CD4-positive, alpha-beta T cell treated with Interleukin-15 for 1 hour (primary cell): ENCODE results near the gene PFKM.

Experiments used
- DNase-seq: peaks from one replicate; pipeline ENCODE4 v3.0.0-alpha.2; 2020

Gene PFKM

DNA sequence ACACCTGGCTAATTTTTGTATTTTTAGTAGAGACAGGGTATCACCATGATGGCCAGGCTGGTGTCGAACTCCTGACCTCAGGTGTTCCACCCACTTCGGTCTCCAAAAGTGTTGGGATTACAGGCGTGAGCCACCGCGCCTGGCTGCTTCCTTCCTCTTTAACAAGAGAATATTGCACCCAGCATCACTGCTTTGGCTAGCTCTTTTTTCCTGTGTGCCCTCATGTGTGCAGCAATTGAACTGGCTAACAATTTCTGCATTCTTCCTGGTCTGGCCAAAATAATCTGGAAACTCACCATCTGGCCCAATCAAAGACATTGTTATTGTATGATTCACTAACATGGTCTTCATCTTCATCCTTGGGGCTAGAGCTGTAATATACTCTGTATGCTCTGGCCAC, 40.9 kb downstream of the PFKM start:
- DNase-seq = no peak

DNA sequence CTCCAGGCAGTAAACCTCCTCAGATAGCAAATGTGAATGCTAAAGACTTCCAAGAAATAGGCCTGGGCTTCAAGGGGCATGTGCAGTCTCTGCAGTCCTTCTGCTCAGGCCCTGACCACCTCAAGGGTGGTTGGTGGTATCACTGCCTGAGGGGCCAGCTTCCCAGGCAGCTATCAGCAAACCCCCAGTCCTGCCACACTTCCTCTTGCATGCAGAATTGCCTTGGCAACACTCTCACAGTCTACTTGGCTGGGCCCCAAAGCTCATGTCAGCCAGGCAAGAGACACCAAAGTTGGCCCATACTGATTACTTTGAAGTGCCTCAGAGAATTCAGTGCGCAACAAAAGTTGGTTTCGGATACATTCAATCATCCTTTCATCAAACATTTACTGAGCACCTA, 41.6 kb downstream of the PFKM start:
- DNase-seq = no peak

DNA sequence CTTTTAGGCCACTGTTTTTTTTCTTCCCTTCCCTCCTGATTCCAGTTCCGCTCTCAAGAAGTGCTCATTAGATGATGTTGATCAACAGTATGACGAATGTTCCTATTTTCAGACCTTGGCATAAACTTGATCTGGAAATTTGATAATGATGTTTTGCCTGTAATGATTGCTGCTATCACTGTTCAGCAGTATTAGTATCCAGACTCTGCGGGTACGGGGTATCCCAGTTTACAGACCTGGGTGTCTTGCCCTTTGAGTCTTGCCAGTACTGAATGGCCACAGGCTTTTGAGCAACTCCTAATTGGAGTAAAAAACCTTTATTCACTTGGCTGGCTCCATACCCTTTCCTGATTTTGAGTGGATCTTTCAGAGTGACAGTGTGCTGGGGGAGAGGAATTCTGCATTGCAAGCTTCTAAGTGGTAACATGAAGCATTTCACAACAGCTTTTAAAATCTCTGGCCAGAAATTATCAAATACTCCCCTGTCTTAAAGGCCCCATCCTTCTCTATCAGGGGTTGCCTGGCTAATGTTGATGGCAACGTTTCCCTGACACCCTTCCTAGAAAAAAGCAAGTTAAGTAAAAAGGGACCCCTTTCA, 44.1 kb downstream of the PFKM start:
- DNase-seq = no peak

DNA sequence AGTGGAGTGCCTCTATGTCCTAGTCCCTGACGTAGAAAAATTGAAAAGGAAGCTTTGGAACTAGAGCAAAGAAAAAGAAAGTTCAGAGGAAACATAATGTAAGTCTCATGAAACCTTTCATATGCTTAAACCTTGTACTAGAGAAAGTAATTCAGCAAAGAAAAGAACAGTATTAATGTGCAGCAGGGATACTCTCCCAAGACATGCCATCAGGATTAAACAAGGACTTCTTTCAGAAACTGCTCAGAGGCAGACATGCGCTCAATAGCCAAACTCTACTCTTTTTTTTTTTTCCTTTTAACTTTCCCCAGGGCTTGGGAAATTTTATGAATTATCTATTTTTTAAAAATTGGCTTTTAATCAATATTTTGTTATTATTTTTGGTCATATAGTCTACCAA, 45.3 kb downstream of the PFKM start:
- no peak for DNase-seq

DNA sequence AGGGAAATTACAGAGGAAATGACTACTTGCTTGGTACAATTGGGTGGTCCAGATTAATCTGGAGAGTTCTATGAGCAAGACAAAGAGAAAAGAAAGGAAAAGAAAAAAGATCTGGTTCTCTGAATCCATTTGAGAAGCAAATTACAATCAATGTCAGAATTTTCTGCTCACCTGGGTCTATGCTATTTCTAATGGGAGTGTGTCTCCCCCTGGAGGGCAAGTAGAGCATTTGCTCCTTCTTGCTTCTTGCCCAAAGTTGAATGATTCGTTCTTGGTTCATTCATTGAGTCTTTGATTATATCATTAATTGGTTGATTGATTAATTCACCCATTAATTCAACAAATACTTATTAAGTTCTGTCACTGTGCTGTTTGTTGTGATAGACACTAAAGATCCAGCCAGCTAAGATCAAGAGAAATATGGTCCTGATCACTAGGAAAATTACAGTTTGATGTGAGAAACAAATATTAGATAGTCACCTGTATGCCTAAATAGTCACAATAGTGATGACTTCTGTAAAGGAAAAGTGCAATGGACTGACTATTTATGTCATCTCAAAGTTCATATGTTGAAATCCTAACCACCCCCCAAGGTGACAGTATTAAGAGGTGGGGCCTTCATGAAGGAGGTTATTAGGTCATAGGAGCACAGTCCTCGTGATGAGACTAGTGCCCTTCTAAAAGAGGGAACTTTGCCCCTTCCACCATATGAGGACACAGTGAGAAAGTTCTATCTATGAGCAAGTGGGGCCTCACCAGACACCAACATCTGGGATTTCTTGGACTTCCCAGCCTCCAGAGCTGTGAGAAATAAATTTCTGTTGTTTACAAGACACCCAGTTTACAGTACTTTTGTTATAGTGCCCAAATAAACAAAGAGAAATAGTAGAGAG, 46.2 kb downstream of the PFKM start:
- peak; percentile 34 for DNase-seq

DNA sequence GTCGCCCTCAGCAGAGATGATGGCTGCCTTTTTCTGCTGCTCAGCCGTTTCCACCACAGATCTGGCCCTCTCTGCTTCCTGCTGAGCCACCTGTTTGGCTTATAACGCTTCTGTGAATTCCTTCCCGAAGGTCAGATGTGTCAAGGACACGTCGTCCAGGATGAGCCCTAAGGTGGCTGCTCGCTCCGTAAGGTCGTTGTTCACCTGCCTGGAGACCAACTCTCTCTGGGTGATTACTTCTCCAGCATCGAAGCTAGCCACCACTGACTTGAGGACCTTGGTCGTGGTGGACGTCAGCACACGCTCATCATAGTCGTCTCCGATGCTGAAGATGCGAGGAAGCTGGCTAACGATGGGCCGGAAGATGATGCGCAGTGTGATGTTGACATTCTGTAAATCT, 49.8 kb downstream of the PFKM start:
- no peak for DNase-seq

DNA sequence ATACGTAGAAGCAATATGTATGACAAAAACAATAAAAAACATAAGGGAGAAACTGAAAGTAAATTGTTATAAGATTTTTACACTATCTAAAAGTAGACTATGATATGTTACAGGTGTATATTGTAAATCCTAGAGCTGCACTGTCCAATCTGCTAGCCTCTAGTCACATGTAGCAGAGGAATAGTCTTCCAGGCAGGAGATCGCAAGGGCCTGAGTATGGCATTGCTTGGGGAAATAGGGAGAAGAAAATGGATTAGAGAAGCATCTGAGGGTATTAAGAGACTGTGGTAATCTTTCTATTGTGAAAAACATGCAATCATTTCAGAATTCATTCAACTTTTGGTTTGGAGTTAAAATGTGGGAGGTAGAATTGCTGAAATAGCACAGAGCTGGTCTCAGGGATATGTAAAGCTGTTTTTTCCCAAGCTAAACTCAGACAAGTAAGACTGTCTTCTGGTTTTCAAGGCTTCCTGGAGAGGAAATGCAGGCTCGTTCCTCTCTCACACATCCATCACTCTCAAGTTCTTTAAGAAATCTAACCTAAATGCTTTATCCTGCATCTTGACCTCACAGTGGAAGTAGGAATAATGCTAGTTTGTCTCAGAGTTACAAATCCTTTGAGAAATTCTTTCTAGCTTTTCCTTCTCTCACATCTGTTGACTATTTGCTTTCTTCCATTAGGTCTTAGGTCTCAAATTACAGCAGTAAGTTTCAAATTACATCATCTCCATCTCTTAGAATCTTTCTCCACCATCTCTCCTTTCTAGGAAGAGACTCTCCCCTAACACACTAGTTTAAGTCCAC, 56.7 kb downstream of the PFKM start:
- no peak for DNase-seq

DNA sequence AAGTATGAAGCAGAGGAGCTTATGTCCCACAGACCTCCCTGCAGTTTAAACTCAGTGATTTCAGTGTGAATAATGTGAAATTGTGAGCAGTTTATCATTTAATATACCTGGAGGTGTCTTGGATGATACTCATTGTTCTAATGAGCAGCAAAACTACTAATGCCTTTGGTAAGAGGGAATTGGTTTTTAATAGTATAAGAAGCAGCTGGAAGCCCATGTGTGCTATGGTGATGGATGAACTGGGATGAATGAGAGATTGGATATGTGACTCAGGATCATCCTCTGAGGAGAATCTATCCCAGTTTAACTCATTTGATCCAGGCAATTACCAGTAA, 57.2 kb downstream of the PFKM start:
- DNase-seq = no peak

DNA sequence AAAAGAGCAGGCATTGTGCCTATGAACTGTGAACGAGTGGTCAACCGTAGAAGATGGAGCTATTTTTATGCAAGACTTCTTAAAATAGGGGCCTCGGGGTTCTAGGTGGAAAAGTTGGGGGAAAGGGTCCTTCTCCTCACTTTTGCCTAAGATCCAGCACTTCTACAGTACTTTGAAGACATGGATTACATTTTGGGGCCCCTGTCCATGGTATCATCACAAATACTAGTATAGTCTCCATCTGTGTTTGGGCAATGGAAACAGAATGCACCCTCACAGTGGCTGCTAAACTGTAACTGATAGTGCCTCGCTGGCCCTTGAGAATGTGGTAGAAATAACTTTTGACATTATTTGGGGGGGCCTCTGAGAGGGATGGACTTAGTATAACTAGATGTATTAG, 58.8 kb downstream of the PFKM start:
- no peak for DNase-seq

DNA sequence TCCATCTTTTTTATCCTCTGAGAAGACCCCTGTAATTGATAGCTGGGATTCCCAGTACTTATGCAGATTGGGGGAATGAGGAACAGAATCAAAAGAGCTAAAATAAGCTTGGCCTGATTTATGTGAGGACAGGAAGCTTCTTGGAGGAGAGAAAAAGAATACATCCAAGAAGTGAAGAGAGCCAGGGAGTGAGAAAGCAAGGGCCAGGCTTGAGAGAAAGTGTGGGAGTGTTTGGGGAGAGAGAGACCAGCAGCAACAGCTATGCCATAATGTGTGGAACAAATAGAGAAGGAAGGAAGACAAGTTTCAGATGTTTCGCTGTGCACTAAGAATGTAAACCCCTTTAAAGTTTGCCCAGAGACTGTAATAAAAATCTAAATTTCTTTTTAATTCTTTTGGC, 60.3 kb downstream of the PFKM start:
- DNase-seq = no peak

DNA sequence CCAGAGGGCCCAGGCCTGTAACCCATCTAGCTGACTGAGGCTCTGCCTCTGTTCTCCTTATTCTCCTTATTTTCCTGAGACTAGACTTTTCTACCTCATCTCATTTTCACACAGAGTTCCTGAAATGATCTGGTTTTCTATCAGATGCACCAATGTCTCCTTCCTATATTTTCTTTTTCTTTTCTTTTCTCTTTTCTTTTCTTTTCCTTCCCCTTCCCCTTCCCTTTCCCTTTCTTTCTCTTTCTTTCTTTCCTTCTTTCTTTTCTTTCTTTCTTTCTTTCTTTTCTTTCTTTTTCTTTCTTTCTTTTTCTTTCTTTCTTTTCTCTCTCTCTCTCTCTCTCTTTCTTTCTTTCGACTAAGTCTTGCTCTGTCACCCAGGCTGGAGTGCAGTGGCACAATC, 61.3 kb downstream of the PFKM start:
- DNase-seq = no peak

DNA sequence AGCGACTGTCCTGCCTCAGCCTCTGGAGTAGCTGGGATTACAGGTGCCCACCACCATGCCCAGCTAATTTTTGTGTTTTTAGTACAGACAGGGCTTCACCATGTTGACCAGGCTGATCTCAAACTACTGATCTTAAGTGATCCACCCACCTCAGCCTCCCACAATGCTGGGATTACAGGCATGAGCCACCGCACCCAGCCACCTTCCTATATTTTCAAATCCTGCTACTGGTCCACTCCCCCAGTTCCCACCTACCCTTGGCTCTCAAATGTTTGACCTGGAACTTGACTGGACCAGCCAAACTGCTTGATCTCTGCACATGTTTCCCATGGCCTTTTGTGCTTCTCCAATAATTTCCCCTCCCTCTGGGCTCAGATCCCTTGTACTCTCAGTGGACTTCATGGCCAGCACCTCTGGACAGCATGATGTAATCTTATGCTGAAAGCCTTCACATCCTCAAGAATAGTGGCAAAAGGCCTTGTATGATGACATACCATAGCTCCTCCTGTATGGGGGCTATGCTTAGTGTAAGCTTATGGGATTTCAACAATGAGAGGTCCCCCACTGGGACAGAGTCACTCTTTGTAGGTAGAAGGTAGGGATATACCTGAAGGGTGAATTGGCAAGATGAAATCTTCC, 61.8 kb downstream of the PFKM start:
- no peak for DNase-seq

DNA sequence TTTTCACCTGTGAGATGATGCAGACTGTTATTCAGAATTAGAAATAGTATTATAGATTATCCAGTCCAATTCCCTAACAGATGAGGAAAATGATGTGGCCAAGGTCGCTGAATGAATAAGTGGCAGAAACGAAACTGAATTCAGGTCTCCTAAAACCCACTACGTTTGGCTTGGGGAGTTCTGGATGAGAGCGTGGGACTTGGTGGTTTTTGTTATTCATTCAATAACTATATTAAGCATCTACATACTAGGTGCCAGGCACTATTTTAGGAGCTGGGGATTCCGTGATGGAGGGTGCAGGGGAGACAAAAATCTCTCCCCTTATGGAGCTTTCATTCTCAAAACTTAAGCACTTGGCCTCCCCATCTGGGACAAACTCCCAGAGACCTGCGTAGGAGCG, 63.5 kb downstream of the PFKM start:
- DNase-seq = no peak

DNA sequence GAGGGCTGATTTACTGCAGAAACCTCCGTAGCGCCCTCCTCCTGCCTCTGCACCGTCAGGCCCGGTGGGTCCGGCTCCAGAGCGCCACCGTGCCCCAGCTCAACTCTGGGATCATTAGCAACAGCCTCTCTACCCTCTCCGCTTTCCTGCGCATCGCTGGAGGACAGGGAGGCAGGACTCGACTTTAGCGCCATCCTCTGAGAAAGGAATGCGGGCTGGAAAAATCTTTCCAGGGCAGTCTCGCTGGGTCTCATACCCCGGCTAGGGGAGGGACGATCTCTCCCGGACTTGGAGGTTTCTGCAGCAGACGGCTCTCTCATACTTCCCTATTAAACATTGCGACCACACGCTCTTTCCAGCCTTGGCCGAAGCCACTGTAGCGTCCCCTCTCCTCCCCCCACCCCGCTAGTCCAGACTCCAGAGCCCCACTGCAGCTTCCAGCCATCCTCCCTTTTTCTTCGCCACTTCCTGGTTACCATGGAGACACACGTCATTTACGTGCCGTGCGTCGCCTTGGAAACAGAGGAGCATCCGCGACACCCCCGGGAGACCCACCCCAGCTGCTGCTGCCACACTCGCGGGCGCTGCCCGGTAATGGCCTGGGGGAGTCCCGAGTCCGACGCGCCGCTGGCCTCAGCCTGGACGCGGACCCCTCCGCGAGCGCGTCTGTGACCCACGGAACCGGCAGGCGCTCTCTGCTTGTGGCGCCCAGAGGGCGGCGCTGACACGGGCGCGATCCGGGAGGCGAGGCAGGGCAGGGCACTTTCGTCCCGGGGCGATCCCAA, 64.1 kb downstream of the PFKM start, which contains the start of gene CCDC184:
CCDC184 (plus strand) TSS at position 554 of the 785 bp plus-strand sequence. CDS start 479 bp downstream, outside the sequence.
- peak; percentile 84 for DNase-seq

DNA sequence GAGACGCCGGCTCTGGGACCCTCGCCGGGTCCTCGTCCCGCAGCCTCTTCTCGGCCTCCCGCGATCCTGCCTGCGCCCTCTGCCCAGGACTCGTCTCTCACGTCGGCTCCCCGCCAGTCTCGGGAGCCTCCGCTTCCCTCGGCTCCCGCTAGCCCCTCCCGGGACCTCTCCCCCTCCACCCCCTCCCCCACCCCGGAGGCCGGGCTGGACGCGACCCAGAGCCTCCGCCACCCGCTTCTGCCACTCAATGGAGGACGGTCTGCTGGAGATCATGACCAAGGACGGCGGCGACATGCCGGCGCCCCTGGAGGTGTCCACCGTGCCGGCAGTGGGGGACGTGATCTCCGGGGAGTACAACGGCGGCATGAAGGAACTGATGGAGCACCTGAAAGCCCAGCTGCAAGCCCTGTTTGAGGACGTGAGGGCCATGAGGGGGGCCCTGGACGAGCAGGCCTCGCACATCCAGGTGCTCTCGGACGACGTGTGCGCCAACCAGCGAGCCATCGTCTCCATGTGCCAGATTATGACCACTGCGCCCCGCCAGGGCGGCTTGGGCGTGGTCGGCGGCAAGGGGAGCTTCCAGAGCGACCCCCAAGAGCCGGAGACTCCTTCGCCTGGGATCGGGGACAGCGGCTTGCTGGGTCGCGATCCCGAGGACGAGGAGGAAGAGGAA, 64.8 kb downstream of the PFKM start:
- no peak for DNase-seq

DNA sequence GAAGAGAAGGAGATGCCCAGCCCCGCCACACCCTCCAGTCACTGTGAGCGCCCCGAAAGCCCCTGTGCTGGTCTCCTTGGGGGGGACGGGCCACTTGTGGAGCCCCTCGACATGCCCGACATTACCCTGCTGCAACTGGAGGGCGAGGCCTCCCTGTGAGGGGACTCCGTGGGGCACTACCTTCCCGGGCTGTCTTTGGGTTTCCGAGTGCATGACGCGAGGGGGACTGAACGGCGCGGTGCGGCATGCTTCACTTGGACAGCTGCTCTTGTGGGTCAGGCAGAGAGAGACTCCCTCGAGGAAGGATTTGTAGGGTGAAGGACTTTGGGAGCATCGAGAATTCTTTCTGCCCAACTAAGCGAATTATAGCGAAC, 65.4 kb downstream of the PFKM start:
- no peak for DNase-seq

DNA sequence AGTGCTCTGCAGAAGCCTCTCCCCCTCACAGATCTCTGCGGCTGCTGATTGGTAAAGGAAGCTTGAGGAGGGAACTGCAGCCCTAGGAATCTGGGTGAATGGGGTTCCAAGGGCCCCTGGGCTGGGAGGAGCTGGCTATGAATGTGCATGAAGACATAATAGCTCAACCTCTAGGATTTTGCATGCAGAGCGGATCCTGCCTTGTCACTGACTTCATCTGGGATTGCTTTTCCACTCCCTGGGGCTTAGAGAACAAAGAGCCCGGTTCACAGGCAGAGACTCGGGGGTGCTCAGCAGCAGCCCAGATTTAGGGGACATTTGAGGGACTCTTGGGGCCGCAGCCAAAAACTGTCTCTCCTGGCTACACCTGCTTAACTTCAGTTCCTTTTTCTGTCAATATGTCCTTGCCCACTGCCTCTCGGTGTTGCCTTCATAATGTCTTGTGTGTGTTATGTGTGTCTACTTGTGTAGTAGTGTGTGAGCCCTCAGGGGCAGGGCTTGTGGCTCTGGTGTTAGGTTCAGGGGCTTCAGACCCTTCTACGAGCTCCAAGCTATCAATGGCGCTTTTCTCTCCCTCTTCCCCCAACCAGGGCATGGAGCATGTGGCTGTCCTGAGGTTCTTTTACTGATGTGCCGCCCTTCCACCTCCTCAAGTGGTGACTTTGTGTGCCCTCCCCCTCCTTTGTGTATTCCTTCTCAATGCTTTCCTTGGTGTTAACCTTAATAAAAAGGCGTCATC, 66.2 kb downstream of the PFKM start:
- no peak for DNase-seq

DNA sequence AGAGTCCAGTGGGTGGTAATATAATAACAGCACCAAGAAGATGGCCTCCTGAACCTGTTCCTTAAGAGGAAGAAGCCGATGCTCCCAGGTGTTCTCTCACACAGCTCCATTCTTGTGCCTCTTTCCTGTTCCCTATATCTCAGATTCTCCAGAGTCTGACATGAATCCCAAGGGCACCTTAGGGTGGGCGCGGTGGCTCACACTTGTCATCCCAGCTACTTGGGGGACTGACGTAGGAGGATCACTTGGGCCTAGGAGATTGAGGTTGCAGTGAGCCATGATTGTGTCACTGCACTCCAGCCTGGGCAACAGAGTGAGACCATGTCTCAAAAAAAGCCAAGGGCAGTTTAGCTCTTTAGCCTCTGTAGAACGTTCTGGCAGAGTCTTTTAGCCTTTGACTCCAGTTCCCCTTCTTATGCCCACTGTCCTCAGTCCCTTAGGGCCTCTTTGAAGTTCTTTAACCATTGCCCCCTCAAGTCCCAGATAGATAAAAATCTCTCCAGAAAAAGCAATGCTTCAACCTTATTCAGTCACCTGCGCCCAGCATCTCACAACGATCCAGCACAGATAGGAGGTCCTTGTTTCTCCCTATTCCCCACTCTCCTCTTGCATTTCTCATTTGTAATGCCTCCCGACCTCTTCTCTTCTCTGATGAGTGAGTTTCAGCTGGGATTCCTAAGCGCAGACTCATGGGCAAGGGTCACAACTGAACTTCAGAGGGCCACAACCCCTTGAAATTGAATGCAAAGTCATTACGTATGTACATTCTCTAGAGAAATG, 68.9 kb downstream of the PFKM start:
- DNase-seq = no peak

DNA sequence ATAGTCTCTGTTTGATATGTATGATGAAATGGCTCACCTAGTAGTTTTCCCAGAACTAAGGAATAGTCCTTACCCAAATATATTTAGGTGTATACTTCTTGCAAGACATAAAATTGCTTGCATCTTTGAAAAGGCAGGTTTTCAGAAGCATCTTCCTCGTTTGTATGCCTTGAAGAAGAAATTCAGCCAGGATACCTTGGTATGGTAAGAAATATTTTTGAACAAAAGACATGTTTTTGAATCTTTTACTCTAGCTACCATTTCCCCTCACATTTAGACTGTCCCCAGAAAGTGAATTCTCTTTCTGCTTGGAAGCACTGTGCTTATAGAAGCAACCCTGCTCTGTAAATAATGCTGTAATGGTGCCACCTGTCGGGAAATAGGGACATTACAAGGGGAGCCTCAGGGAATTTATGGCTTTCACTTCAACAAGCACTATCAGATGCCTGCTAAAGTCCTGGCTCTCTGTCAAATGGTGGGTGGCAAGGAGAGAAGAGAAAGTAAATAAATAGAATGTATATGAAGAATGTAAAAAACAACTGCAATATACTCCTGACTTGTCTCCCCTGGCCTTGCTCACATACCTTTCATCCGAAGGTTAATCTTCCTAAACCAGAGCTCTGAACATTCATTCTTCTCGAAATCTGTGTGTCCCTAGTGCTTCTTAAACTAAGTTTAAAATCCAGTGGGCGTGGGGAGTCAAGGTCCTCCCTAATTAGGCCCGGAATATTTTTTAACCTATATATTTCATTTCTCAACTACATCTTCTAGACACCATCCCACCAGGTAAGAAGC, 70.4 kb downstream of the PFKM start:
- DNase-seq = peak; percentile 63

DNA sequence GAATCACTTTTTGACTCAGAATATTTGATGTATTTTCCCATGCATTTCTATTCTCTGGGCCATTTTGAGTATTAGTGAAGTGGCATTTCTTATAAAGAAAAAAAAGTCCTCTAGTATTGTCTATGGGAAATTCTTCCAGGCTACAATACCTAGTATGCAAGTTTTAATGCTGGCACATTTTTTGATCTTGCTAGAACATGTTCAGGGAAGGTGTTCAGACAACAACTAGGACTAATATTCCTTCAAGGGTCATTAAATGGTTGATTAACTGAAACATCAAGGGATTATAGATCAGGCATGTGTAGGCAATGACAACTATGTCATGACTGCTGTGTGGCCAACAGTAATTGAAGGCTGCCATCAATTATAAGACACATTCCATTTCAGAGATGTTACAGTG, 71.9 kb downstream of the PFKM start:
- DNase-seq = no peak
